ENCODE measurements around the gene APBA2. TPM values are rescaled to one million over a fixed set of nuclear protein-coding genes. Genes with fewer than 3 reads are reported as not detected.
A peak's percentile ranks its signal among the peaks of the same experiment; 100 is the strongest.

APBA2 gene
- total RNA-seq, 1 donor from 2014 or later = 19.6 TPM

DNA sequence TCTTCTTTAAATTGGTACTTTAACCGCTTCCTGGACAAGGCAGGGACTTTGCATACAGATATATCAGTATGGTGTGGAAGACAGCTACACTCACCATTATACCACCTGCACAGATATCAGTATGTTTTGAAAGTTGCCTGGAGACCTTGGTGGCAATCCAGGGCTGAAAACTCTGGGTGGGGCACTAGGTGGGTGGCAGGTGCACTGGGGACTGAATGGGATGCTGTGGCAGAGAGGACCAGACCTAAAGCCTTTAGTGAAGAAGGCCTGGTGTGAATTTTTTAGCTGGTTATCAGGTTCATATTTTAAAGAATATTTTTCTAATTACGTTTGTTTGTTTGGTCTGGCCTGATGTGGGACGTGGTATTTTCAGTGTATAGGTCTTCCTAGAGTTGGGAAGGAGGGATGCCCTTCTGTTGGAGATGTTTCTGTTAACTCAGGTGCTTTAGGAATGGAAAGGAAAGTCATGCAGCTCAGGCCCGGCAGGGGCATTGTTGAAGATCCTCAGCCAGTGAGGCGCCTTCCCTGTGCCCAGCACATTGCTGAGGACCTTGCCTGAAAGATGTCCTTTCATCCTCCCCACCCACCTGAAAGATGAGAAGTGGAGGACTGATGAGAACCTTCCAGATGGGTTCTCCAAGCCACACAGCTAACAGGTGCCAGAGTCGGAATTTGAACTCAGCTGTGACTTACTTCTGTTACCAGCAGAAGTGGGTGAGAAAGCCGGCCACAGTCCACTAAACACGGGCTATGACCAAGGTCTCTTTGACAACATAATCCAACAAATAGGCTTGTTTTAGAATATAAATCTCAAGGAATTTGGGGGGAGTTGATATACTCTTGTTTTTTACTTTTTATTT is 77.3 kb downstream of the APBA2 start:
- H3K4me3 ChIP-seq = no peak overlapping the region
- H3K36me3 ChIP-seq = no peaks in the 10 kb centered on the region
- H3K27me3 ChIP-seq = no peaks in the 10 kb centered on the region
- H3K27ac ChIP-seq = no peak overlapping the region
- H3K4me1 ChIP-seq = no peaks in the 10 kb centered on the region
- intact Hi-C loops (cut with DNase I) = no loop called here
- DNase-seq (ENCODE audit: extremely low spot score in 2 of 2) = peak in 1 of 2 donors; percentile 47
- no peaks in the 10 kb centered on the region for H3K9me3 ChIP-seq
- TF ChIP-seq POLR2A (IDR thresholded peaks at IDR 0.05) (no peak), POLR2AphosphoS5 (IDR thresholded peaks at IDR 0.05; ENCODE audit: insufficient read depth in 1 of 2, low read depth in 1 of 2) (no peak)
- TF ChIP-seq, protein P1, sequence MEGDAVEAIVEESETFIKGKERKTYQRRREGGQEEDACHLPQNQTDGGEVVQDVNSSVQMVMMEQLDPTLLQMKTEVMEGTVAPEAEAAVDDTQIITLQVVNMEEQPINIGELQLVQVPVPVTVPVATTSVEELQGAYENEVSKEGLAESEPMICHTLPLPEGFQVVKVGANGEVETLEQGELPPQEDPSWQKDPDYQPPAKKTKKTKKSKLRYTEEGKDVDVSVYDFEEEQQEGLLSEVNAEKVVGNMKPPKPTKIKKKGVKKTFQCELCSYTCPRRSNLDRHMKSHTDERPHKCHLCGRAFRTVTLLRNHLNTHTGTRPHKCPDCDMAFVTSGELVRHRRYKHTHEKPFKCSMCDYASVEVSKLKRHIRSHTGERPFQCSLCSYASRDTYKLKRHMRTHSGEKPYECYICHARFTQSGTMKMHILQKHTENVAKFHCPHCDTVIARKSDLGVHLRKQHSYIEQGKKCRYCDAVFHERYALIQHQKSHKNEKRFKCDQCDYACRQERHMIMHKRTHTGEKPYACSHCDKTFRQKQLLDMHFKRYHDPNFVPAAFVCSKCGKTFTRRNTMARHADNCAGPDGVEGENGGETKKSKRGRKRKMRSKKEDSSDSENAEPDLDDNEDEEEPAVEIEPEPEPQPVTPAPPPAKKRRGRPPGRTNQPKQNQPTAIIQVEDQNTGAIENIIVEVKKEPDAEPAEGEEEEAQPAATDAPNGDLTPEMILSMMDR (IDR thresholded peaks at IDR 0.05) = no peak

- Histone ChIP-seq H3K9me3 (no peaks in the 10 kb centered on the region), H3K36me3 (no peaks in the 10 kb centered on the region), H3K27ac (no peak overlapping the region), H3K27me3 (no peaks in the 10 kb centered on the region), H3K4me3 (no peak overlapping the region), H3K4me1 (no peaks in the 10 kb centered on the region)
- TF ChIP-seq POLR2A (IDR thresholded peaks at IDR 0.05) (no peak), POLR2AphosphoS5 (IDR thresholded peaks at IDR 0.05; ENCODE audit: insufficient read depth in 1 of 2, low read depth in 1 of 2) (no peak)
- TF ChIP-seq, protein P1 (IDR thresholded peaks at IDR 0.05) = no peak
- intact Hi-C loops (cut with DNase I) = no loop called here
- no peak for DNase-seq (ENCODE audit: extremely low spot score in 2 of 2)
These were observed 77.9 kb downstream of the APBA2 start for GRCh38 chr15:28963711-28964081.

DNA sequence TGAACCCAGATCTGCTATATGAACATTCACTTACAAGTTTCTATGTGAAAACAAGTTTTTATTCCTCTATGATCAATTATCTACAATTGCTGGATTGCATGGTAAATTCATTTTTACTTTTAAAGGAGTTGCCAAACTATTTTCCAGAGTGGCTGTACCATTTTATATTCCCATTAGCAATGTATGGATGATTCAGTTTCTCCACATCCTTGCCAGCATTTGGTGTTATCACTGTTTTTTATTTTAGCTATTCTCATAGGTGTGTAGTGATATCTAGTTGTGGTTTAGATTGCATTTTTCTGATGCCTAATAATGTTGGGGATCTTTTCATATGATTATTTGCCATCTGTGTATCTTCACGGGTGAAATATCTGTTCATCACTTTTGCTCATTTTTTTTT is 78.3 kb downstream of the APBA2 start:
- Histone ChIP-seq H3K27ac (no peak overlapping the region), H3K4me3 (no peak overlapping the region), H3K9me3 (no peaks in the 10 kb centered on the region), H3K4me1 (no peaks in the 10 kb centered on the region), H3K36me3 (no peaks in the 10 kb centered on the region), H3K27me3 (no peaks in the 10 kb centered on the region)
- intact Hi-C loops (cut with DNase I) = no loop called here
- DNase-seq (ENCODE audit: extremely low spot score in 2 of 2) = no peak
- TF ChIP-seq, protein P1 (IDR thresholded peaks at IDR 0.05) = no peak
- no peak for TF ChIP-seq POLR2A (IDR thresholded peaks at IDR 0.05)
- TF ChIP-seq POLR2AphosphoS5 (IDR thresholded peaks at IDR 0.05; ENCODE audit: insufficient read depth in 1 of 2, low read depth in 1 of 2) = no peak

DNA sequence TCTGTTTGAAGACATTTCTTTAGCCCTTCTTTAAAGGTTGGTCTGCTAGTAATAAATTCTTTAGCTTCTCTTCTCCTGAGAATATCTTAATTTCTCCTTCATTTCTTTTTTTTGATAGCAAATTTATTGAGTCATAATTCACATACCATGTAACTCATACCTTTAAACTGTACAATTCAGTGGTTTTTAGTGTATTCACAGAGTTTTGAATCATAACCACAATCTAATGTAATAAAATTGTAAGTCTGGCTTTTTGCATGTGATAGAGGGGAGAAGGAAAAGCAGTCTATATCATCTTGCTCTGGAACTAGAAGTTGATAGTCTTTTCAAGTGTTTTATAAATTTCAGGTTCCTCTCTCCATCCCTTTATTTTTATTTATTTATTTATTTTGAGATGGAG is 81.3 kb downstream of the APBA2 start:
- no peak for TF ChIP-seq POLR2AphosphoS5 (IDR thresholded peaks at IDR 0.05; ENCODE audit: insufficient read depth in 1 of 2, low read depth in 1 of 2)
- no peak for TF ChIP-seq POLR2A (IDR thresholded peaks at IDR 0.05)
- TF ChIP-seq, protein P1 (IDR thresholded peaks at IDR 0.05) = no peak
- H3K27me3 ChIP-seq = no peaks in the 10 kb centered on the region
- no peak for DNase-seq (ENCODE audit: extremely low spot score in 2 of 2)
- H3K9me3 ChIP-seq = no peaks in the 10 kb centered on the region
- intact Hi-C loops (cut with DNase I) = no loop called here
- H3K4me3 ChIP-seq = no peak overlapping the region
- no peaks in the 10 kb centered on the region for H3K36me3 ChIP-seq
- no peak overlapping the region for H3K27ac ChIP-seq
- no peaks in the 10 kb centered on the region for H3K4me1 ChIP-seq

- Histone ChIP-seq H3K27me3 (no peaks in the 10 kb centered on the region), H3K4me1 (no peaks in the 10 kb centered on the region), H3K36me3 (no peaks in the 10 kb centered on the region), H3K27ac (no peak overlapping the region), H3K4me3 (no peak overlapping the region), H3K9me3 (no peaks in the 10 kb centered on the region)
- DNase-seq (ENCODE audit: extremely low spot score in 2 of 2) = peak in 1 of 2 donors; percentile 40
- intact Hi-C loops (cut with DNase I) = no loop called here
- TF ChIP-seq, protein P1 (IDR thresholded peaks at IDR 0.05) = no peak
- no peak for TF ChIP-seq POLR2A (IDR thresholded peaks at IDR 0.05)
These were observed 82.2 kb downstream of the APBA2 start for GRCh38 chr15:28967990-28968389.
